PFSK-1 (cell line): ENCODE data around the gene SMAD3.

Experiments used
- FOXP2 ChIP-seq: optimal IDR thresholded peaks from 2 replicates; pipeline ENCODE3; 2011; ENCODE audit warnings: borderline replicate concordance, control low read depth, inconsistent platforms; ENCODE audit not compliant: insufficient read depth; ENCODE audit errors: extremely low read length, extremely low read depth
- POLR2AphosphoS5 ChIP-seq: IDR thresholded peaks from 2 replicates; pipeline ENCODE4 v1.6.1; 2012; ENCODE audit warnings: low read depth, mild to moderate bottlenecking, control low read depth, low read length, moderate library complexity
- REST ChIP-seq, 2 experiments: IDR thresholded peaks; 2 replicates each; pipeline versions ENCODE4 v1.6.1 to v1.8.0; 2011 to 2012; ENCODE audit warnings: low read depth in 2 of 2, low read length in 2 of 2, control low read depth in 1 of 2, inconsistent platforms in 1 of 2, mild to moderate bottlenecking in 1 of 2, moderate library complexity in 1 of 2; ENCODE audit not compliant: insufficient read depth in 1 of 2
- SIN3A ChIP-seq: IDR thresholded peaks from 2 replicates; pipeline ENCODE4 v1.6.1; 2012; ENCODE audit warnings: mild to moderate bottlenecking, low read length, moderate library complexity, borderline replicate concordance; ENCODE audit not compliant: insufficient read depth
- TAF1 ChIP-seq: IDR thresholded peaks from 2 replicates; pipeline ENCODE4 v1.6.1; 2012; ENCODE audit warnings: low read length, control low read depth, borderline replicate concordance; ENCODE audit not compliant: insufficient read depth

Gene SMAD3

GRCh38 chr15:67187351-67187854 lies 122.0 kb downstream of the SMAD3 start:
- TF ChIP-seq FOXP2 (no peak), TAF1 (no peak), REST (IDR thresholded peaks at IDR 0.05; ENCODE audit: insufficient read depth in 1 of 2, low read depth in 2 of 2, low read length in 2 of 2) (no peak), POLR2AphosphoS5 (no peak), SIN3A (no peak)

- TF ChIP-seq FOXP2 (no peak), SIN3A (no peak), TAF1 (no peak), POLR2AphosphoS5 (no peak), REST (IDR thresholded peaks at IDR 0.05; ENCODE audit: insufficient read depth in 1 of 2, low read depth in 2 of 2, low read length in 2 of 2) (no peak)
Measured at GRCh38 chr15:67188551-67189218, 123.3 kb downstream of the SMAD3 start.

GRCh38 chr15:67189326-67190051 lies 124.1 kb downstream of the SMAD3 start:
- TF ChIP-seq TAF1 (no peak), REST (IDR thresholded peaks at IDR 0.05; ENCODE audit: insufficient read depth in 1 of 2, low read depth in 2 of 2, low read length in 2 of 2) (no peak), FOXP2 (no peak), POLR2AphosphoS5 (no peak), SIN3A (no peak)

DNA sequence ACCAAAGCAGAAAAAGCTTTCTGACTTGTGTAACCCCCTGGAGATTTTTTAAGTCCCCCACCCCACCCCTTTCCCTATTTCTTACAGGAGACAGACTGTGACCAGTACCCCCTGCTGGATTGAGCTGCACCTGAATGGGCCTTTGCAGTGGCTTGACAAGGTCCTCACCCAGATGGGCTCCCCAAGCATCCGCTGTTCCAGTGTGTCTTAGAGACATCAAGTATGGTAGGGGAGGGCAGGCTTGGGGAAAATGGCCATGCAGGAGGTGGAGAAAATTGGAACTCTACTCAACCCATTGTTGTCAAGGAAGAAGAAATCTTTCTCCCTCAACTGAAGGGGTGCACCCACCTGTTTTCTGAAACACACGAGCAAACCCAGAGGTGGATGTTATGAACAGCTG lies 124.9 kb downstream of the SMAD3 start:
- TF ChIP-seq SIN3A = no peak
- no peak for TF ChIP-seq POLR2AphosphoS5
- no peak for TF ChIP-seq FOXP2
- TF ChIP-seq TAF1 = no peak
- TF ChIP-seq REST (IDR thresholded peaks at IDR 0.05; ENCODE audit: insufficient read depth in 1 of 2, low read depth in 2 of 2, low read length in 2 of 2) = no peak
